HG02840 (cell line): ENCODE measurements around the gene METRNL.
"Not testable (repeated sequence)": the region's sequence is repeated elsewhere in the genome, so short reads cannot be mapped to it uniquely, and the experiment has no call there.

Source experiments
- ATAC-seq: cut with Tn5 transposase; IDR thresholded peaks from one replicate; pipeline ENCODE4 v1.9.1; 2021; ENCODE audit warnings: mild to moderate bottlenecking, moderate library complexity, moderate number of reproducible peaks; ENCODE audit not compliant: unreplicated experiment, low FRiP score

The METRNL gene

DNA sequence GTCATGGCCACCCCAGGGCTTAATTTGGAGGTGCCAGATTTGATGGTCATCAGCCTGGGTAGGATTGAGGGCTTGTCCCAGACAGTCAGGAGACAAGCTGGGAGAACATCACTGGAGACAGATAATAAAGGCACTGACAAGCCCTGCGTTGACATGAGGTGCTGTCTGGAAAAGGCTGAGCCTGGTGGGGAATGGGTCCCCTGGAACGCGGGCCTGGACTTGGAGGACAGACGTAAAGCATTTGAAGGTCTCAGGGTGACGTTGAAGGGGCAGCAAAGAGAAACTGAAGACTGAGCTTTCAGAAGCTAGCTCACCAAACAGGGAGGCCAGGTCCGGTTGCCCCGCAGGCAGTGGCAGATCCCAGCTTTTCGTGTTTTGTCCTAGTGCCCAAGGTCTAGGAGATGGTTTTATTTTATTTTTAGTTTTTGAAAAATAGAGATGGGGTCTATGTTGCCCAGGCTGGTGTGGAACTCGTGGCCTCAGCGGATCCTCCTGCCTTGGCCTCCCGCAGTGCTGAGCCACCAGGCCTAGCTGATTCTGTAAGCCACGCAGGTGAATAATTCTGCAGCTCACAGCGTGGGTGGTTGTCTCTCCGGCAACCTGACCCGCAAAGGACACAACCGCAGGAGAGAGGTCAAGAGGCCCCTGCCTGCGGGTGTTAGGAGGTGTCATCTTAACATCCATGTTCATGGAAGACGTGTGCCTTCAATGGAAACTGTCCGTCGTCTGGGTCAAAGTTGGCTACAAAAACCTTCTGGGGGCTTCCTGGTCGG is 37.6 kb downstream of the METRNL start:
- ATAC-seq = no peak

DNA sequence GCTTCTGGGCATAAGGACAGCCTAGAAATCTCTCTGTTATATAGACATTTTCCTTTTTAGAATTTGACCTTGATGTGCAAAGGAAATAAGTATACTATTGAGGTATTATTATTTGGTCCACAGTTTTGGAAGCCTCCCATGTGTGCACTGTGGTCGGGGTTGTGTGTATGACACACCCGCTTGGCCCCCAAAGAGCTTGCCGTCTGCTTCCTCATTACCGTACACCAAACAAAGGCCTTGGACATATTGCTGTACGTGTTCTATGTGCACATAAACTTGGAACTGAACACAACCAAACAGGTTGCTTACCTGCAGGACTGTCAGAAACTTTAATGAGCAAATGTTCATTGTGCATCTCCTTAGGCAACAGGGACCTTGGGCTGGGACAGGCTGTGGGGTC is 38.2 kb downstream of the METRNL start:
- no peak for ATAC-seq

DNA sequence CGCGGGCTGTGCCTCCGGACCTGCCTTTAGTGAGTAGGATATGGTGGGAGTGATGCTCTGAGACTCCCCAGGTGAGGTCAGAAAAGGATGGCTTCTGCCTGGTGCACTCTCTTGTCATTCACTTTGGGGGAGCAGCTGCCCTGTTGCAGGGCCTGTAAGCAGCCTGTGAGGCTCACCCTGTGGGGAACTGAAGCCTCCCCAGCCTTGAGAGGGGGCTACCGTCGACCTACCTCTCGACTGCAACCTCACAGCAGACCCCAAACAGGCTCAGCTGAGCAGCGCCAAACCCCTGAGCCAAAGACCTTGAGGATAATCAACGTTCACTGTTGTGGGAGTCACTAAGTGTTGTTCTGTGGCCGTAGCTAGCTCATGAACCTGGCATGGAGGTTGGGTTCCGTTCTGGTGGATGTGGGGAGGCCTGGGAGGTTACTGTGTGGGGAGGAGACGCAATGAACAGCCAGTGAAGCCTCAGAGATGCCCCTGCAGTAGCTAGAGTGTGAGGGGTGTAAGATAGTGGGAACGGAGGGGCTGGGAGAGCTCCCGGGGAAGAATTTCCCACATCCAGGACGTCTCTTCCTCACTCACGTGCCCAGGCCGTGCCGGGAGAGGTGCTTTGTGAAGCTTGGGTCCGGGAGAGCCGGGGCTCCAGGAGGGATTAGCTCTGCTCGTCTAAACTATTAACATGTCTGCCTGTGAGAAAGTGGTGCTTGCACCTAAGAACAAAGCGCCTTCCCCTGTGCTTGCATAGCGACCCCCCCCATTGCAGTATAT is 38.8 kb downstream of the METRNL start:
- no peak for ATAC-seq

DNA sequence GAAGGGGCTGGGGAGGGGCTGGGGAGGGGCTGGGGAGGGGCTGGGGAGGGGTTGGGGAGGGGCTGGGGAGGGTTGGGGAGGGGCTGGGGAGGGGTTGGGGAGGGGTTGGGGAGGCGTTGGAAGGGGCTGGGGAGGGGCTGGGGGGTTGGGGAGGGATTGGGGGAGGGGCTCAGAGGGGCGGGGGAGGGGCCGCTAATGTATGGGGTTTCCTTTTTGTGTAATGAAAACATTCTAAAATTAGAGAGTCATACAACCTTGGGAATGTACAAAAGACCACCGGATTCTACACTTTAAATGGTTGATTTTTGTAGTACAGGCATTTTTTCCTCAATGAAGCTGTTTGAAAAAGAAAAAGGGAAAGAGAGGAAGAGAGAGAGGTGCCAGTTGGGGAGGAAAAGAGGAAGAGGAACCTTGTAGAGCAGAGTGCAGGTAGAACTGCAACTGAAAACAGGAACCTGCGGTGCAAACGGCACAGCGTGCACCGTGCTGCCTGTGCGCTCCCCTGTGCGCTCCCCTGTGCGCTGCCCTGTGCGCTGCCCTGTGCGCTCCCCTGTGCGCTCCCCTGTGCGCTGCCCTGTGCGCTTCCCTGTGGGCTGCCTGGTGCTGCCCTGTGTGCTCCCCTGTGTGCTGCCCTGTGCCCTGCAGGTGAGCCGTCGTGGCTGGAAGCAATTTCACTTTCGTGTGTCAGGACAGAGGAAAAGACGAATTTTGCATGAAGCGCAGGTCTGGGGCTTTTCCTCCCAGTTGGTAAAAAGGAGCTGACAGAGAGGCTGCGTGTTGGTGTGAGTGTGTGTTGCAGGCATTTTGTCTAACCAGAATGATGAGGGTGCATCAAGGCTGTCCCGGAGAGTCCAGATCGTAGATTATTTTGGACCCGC is 40.8 kb downstream of the METRNL start:
- no peak for ATAC-seq

DNA sequence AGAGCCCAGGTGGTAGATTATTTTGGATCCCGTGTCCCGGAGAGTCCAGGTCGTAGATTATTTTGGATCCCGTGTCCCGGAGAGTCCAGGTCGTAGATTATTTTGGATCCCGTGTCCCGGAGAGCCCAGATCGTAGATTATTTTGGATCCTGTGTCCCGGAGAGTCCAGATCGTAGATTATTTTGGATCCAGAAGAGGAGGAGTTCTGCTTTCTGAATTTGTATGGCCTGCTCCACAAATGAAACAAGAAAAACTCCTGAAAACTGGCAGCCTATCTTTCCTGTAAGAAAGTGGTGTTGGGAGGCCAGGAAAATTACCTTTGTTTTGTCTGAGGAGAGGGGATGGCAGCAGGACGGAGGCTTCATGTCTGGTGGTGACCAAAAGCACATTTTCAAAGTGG is 42.1 kb downstream of the METRNL start:
- ATAC-seq = not testable (repeated sequence)

DNA sequence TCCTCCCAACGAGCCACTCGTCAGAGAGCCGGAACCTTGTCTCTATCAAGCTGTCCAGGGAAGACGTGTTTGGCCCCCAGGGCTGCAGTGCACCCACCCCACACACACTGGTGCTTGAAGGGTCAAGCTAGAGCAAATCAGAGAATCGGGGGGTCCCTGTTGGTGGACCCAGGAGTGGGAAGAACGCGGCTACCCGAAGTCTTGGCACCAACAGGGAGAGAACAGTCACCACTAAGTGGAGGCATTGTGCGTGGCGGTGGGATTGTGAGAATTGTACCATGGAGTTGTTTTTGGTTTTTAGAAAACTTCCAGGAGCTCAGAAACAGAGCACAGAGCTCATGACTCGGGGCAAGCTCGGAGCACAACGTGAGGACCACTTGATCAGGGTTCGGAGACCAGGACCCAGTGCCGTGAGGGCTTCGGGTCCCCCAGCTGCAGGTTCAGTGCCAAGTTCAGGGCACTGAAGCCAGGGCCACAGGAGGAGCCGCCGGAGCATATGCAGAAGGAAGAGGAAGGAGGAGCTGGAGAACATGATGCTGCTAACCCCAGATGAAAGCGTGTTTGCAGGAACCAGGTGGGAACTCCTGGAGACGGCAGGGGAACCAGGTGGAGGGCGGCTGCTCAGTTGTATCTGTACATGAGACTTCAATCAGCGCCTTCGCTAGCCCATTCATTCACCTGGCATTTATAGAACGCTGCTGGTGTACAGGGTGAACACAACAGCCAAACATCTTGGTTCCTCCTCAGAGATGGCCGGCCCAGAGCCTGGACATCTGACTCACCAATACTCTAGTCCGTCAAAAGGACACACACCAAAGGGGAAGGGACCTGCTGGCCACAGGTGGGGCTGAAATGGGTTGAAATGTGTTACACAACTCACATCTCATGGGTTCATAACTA is 42.8 kb downstream of the METRNL start:
- ATAC-seq = no peak

DNA sequence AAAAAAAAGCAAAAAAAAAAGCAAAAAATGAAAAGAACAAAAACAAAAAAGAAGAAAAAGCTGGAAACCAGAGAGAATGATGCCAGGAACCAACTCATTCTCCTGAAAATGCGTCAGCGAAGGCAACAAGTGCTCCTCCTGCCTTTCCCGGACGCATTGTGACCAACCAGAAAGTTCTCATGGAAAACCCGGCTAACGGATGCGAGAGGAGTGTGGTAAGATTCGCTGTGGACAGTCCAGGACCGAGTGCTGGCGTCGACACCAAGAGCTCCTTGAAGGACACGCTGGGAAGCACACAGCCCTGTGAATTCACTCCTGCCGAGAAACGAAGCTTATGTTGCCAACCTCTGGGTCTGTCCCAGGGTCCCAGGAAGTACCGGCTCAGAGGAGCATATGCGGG is 43.4 kb downstream of the METRNL start:
- ATAC-seq = no peak

DNA sequence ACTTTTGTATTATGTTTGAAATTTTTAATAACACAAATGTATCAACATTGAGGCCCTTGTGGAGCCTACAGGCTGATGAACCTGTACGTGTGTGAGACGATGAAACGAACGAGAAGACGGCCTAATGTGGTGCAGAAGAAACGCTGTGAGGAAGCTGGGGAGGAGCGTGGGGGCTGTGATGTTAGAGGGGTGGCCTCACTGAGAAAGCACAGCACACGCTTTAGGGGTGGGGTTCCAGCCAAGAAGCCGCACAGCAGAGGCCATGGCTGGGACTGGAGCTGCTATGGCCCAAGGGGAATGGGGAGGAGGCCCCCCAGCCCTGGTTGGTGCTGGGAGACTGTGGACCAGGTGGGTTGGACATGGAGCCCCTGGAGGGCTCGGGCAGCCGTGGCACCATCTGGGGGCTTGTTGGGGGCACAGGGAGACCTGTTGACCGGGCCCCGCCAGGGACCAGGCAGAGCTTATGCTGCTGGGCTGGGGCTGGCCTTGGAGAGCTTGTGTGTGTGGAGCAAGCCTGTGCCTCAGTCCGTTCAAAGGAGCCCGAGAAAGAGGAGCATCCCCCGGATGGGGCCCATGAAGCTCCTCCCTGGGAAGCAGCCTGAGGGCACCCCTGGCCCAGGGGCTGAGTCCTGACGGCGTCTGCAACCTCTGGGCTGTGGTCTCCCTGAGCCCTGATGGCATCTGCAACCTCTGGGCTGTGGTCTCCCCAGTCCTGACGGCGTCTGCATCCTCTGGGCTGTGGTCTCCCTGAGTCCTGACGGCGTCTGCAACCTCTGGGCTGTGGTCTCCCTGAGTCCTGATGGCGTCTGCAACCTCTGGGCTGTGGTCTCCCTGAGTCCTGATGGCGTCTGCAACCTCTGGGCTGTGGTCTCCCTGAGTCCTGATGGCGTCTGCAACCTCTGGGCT is 44.7 kb downstream of the METRNL start:
- no peak for ATAC-seq

DNA sequence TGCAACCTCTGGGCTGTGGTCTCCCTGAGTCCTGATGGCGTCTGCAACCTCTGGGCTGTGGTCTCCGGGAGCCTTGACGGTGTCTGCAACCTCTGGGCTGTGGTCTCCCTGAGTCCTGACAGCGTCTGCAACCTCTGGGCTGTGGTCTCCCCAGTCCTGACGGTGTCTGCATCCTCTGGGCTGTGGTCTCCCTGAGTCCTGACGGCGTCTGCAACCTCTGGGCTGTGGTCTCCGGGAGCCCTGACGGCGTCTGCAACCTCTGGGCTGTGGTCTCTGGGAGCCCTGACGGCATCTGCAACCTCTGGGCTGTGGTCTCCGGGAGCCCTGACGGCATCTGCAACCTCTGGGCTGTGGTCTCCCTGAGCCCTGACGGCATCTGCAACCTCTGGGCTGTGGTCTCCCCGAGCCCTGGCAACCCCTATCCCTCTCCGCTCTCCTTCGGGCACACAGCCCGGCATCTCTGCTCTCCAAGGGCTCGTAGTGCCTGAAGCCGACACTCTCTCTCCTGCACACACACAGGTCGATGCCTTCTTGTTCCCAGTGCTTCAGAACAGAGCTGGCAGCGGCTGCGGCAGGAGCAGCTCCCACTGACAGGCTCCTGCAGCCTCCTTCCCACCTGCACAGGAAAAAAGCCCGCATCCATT is 45.6 kb downstream of the METRNL start:
- ATAC-seq = no peak

DNA sequence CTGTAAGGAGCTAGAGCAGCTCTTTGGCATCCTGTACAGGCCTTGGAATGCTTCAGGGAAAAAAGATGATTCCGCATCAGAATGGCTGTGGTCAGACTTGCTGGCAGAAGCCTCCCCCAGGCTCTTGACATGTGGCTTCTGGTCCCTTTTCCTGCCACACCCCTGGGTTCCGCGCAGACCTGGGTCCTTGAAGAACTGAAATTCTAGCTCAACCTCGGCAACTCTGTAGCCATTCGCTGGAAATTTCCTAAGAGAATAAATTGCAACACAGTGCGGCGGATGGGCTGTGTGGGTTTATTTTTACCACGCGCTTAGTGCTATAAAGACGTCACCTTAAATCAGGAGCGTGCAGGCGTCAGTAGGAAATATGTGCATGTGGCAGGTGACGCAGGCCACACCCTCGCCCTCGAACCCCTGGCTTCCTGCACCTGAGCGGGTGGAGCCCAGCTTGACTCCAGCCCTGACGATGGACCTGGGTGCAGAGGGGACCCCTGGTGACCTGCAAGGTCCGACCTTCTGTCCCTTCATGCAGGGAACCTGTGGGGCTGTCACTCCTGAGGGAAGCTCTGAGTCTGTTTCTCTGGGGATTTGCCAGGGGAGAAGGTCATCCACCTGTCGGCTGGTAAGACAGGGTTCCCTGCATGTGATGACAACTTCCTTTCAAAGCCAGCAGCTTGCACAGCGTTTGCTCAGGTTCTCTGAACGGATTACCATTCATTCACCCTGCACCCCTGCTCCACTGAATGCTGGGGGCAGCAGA is 46.3 kb downstream of the METRNL start:
- no peak for ATAC-seq

DNA sequence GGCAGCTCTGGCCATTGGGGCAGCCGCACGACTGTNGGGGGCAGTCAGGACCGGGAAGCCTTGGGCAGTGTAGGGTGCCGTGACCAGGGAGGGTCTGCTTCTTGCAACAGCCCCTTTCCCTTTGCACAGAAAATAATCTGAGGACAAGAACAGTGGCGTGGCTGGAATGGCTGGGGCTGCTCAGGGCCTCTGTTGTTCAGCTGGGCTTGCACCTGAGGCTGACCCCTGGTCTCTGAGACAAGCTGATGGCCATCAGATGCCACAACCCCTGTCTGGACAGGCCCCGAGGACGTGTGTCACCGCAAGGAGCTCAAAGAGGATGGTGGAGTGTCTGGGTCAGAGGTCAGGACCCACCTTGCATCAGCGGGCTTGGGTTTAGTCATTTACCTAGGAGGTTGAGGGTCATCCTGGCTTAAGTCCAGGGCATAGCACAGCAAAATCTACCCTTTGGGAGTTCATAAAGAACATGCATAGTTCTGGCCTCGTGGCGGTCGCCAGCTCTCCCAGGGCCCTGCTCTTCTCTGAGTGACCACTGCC is 46.9 kb downstream of the METRNL start:
- ATAC-seq = no peak

DNA sequence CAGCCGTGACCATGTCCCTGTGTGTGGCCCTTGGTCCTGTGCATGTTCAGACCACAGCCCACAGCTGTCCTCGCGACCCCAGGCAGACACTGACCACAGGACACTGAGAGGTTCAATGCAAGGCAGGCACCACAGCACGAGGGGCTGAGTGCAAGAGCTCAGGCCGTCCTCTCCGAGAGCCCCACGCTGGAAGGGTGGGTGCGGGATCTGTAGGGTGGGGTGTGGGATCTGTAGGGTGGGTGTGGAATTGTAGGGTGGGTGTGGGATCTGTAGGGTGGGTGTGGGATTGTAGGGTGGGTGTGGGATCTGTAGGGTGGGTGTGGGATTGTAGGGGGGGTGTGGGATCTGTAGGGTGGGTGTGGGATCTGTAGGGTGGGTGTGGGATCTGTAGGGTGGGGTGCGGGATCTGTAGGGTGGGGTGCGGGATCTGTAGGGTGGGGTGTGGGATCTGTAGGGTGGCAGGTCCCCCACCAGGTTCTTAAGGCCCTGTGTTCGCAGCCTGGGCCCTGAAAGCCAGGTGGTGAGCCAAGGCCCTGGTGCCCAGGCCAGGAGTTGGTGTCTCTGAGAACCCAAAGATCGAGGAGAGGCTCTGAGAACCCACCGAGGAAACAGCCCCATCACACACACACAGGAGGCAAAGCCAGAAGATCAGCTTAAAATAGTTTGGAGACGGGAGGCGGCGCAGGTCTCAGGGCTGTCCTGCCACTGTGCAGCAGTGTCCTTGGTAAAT is 48.2 kb downstream of the METRNL start:
- ATAC-seq = no peak

DNA sequence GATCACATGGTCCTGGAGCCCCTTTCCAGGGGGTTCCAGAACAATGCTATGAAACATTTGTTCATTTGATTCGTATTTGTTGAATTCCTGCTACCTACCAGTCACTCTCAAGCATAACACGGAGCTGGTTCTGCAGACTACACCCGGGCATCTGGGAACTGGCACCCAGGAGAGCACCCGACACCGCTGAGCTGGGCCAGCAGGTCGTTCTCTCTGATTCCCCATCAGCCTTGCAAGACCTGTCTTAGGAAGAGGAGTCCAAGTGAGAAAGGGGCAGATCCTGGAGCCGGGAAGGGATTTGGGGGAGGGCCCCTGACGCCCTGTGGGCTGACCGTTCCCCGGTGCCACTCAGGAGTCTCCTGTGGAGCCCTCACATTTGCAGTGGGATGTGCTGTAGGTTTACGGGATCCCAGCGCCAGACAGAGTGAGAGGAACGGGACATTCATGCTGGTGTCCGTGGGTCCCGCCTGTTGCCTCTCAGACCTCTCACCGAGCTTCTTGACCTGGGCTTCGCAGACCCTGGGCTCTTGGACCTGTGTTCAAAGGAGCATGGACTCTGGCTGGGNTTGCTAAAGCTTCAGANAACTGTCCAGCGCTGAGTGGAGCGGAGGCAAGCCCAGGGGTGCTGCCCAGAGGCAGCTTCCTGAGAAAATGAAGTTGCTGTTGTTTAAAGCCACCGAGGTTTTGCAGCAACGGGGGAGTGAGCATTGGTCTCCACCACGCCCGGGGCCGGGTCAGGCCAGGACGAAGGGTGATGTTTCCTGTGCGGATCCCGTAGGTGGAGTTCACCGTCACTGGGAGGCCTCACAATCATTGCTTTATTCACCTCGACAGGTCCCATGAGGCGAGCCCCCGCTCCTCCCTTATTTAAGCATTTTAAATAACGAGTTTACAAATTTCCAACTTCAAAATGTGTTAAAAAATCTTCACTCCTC is 49.2 kb downstream of the METRNL start:
- no peak for ATAC-seq

DNA sequence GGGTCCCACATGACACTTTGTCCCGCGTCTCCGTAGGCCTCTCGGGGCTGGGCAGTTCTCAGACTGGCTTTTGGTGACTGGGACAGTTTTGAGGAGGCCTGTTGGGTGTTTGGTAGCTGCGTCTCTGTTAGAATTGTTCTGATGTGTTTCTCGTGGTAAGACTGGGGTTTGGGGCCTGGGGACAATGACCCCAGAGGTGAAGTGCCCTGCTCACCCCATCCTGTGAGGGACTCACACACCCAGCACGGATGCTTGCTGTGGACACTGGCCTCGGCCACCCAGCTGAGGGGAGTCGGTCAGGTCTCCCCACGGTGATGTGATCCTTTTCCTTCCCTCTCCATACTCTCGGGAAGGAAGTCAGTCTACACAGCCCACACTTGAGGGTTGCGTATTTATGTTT is 50.3 kb downstream of the METRNL start:
- ATAC-seq = no peak

DNA sequence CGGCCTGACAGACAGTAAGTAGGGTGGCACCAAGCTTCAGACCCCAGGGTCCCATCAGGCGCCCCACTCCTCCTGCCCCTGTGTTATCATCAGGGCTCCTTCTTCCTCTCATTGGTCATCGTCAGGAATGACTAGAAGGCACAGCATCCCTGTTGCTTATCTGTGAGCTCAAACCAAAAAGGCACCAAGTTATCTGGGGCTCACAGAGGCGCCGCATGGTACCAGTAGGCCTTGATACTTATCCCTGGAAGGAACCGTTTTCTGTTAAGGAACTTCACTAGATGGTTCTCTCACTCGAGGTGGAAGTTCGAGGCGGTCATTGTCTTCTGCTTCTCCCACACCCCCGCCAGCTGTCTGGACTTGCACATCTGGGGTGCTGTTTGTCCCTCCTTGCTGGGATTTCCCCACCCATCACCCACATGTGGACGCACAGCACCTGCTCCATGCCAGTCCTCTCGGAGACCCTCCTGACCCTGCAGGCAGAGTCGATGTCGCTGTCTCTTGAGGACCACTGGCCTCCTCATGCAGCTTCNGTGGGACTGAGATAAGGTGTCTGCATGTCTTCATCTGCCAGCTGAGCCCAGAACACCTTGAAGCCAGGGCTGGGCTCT is 52.1 kb downstream of the METRNL start:
- no peak for ATAC-seq
